Stimulated activated effector memory CD8-positive, alpha-beta T cell treated with anti-CD3 and anti-CD28 coated beads, Interleukin-12 subunit alpha, Interleukin-12 subunit beta, amount 100 ng/mL, for 72 hours (primary cell): ENCODE data around the gene ATF7.

ENCODE experiments used
- ATAC-seq: fragments of 150-1000 bp; cut with Tn5 transposase; 2 replicates; pipeline ENCODE4 v1.10.0; 2021
- DNase-seq, 2 donors: peaks; one replicate each; pipeline ENCODE4 v3.0.0; 2021 to 2022; ENCODE audit warnings: low spot score in 2 of 2
- H3K27ac Mint-ChIP-seq: one replicate; pipeline ENCODE4 v1.8.0; 2022; ENCODE audit warnings: mild to moderate bottlenecking, mixed read lengths
- H3K36me3 Mint-ChIP-seq: one replicate; pipeline ENCODE4 v1.8.0; 2022; ENCODE audit warnings: mild to moderate bottlenecking, mixed read lengths
- H3K4me1 Mint-ChIP-seq: one replicate; pipeline ENCODE4 v1.8.0; 2022; ENCODE audit warnings: mixed read lengths
- H3K4me3 Mint-ChIP-seq: one replicate; pipeline ENCODE4 v1.8.0; 2022; ENCODE audit warnings: mild to moderate bottlenecking, mixed read lengths
- H3K9me3 Mint-ChIP-seq: one replicate; pipeline ENCODE4 v1.8.0; 2022; ENCODE audit warnings: mixed read lengths

ATF7 gene

DNA sequence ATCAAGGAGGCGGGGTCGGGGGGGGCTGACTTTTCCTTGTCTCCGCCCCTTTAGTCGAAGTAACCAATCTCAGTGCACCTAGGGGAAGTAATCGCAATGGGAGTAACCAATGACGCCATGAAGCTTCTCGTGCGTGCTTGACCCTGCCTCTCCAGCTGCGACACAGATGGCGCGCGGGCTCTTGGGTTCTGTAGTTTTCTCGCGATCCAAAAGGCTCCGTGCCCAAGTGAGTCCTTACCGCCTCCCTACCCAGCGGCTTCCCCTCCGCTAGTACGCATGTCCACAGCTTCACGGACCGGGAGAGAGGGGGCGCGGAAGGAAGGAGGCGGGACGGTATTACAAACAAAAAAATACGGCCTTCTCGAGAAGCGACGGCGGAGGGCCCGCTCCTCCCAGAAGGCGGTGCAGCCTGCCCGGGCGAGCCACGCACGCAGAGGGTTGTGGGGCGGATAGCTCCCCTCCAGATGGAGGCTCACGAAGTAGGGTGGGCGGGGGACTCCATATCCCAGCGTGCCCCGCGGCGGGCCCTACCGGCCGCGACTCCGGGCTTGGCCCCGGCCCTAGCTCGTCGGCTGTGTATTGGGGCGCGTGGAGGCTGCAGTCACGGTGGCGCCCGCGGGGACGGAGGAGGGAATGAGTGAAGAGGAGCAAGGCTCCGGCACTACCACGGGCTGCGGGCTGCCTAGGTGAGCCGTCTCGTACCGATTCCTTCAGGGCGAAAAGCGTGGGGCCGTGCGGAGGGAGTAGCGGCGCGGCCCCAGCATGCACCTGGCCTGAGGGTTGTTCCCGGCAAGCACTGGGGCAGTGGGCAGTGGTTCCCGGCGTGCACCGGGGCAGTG lies 125.2 kb downstream of the ATF7 start, which contains the start of gene TARBP2:
TSS of gene TARBP2 (plus strand) at position 508 of the 839 bp plus-strand sequence. CDS start at position 634, 126 bp downstream.
- H3K27ac Mint-ChIP-seq = peak within 1 kb of the TSS; percentile 97
- no peaks in the 10 kb centered on the region for H3K9me3 Mint-ChIP-seq
- peaks cover 30% of the 10 kb centered on the region for H3K36me3 Mint-ChIP-seq
- peak within 1 kb of the TSS; percentile 81 for H3K4me3 Mint-ChIP-seq
- DNase-seq (peak; percentile 86 to 99), ATAC-seq (peak; percentile 89)
- peaks cover 59% of the 10 kb centered on the region for H3K4me1 Mint-ChIP-seq

DNA sequence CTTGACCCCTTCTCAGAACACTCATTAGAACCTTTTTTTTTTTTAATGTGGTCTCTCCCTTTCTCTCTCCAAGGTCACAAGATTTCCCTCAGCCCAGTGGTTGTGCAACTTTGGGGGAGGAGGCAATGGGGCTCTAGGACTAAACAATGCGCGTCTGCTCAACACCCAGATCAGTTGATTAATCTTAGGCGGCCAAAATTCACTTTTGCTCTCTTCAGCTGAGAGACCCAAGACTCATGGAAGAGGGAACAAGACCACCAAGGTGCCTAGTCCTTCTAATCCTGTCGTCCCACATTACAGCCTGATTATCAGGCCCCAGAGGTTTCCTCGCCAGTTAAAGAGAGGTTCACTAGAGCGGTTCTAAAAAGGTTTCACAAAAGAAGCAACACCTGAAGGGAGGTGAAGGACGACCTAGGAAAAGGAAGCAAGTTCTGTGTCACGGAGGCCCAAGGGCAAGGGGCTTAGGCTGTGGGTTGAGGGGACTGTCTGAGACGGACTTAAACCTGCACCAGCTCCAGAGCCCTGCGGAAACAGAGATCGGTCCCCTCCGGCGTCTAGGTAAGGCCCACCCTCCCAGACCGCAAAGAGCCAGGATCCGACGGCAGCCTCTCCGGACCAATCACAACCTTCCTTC lies 125.9 kb downstream of the ATF7 start:
- Mint-ChIP-seq H3K4me3 (peak overlapping the region; percentile 81), H3K27ac (peak overlapping the region; percentile 97), H3K4me1 (peaks cover 58% of the 10 kb centered on the region), H3K9me3 (no peaks in the 10 kb centered on the region), H3K36me3 (peaks cover 23% of the 10 kb centered on the region)
- no peak for DNase-seq
- no peak for ATAC-seq

DNA sequence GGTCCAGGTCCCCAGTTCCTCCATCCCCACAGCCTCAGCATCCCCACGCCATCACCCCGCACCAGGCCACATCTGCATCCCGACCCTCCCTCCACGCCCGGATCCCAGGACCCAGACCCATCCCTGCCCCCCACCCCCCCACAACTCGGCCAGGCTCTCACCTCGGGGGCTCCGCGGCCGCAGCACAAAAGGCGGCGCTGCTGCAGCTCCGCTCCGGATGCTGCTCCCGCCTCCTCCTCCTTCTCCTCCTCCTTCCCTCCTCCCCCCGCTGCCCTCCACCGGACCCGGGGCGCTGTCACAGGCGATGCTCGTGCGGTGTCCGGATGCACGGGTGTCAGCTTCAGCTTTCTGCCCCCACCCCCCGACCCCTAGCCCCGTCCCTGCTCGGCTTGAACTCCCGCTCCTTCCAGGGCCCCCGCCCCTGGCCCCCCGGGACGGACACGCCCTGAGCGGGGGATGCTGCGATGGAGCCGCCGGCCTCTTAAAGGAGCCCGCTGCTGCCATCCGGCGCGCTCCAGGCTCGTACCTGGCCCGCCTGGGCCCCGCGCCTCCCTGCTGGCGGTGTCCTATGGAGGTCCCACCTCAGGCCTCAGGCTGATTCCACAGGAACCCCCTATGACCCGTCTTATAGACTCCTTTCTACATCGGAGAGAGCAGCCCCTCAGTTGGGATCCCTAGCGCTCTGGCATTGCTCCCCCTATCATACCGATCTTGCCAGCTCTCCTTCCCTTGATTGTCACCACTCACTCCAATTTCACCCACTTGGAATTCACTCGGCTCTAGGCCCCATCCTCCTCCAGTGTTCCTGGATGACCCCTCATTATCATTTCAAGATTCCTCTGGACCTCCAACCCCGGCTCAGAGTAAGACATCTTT lies 126.7 kb downstream of the ATF7 start, which contains the start of gene MAP3K12:
TSS of gene MAP3K12 (minus strand) at position 193 of the 876 bp plus-strand sequence. CDS start 12,067 bp downstream, outside the sequence.
- ATAC-seq (peak; percentile 2), DNase-seq (peak; percentile 53 to 87)
- Mint-ChIP-seq H3K9me3 (no peaks in the 10 kb centered on the region), H3K4me3 (peak within 1 kb of the TSS; percentile 81), H3K36me3 (peaks cover 18% of the 10 kb centered on the region), H3K4me1 (peaks cover 52% of the 10 kb centered on the region), H3K27ac (peak within 1 kb of the TSS; percentile 97)

DNA sequence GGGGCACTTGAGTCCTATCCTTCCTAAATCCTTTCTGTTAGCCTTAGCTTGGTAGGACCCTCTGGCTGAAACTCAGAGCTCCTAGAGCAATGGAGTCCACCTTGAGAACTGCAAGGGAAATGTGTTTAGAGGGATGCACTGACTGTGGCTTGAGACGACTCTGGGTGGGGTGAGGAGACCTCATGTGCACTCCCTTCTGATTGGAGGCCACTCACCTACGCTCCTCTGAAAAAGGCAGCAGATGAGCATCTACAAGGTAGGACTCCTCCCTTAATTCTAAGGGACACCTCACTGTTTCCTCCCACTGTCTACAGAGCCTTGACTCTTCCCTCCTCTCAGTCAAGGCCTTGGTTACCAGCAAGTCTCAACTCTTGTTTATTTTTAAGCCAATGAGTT lies 127.9 kb downstream of the ATF7 start:
- peak overlapping the region; percentile 97 for H3K27ac Mint-ChIP-seq
- peak overlapping the region; percentile 81 for H3K4me3 Mint-ChIP-seq
- H3K9me3 Mint-ChIP-seq = no peaks in the 10 kb centered on the region
- H3K4me1 Mint-ChIP-seq = peaks cover 58% of the 10 kb centered on the region
- peaks cover 21% of the 10 kb centered on the region for H3K36me3 Mint-ChIP-seq
- no peak for DNase-seq
- no peak for ATAC-seq

DNA sequence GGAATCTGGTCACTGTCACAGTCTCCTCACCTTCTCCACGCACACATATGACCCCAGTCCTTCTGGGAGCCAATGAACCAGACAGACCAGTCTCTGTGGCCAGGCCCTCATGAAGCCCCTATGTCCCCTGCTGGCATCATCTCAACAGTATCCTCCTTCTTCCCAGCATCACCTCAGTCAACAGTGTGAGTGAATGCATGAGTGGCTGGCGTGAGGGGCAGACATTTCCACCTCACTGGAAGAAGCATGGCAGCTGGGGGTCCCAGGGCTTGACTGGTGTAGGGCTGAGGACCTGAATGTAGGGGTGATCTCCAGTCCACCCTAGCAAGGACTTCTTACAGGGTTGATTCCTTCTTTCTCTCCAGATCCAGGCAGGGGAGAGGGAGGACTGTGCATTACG lies 128.7 kb downstream of the ATF7 start:
- Mint-ChIP-seq H3K27ac (peak overlapping the region; percentile 13), H3K4me3 (no peak overlapping the region), H3K36me3 (peaks cover 24% of the 10 kb centered on the region), H3K4me1 (peaks cover 64% of the 10 kb centered on the region), H3K9me3 (no peaks in the 10 kb centered on the region)
- ATAC-seq (no peak), DNase-seq (no peak)

DNA sequence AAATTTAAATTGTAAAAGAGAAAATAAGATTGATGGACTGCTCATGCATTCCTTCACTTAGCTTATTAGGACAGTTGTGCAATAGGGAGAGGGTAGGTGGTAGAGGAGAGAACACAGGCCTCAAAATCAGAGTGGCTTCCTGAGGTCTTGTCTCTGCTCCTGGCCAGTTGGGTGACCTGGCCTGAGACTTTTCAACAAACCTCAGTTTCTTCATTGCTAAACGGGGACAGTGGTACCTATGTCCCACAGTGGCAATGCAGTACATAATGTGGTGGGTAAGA lies 129.5 kb downstream of the ATF7 start:
- Mint-ChIP-seq H3K36me3 (peaks cover 24% of the 10 kb centered on the region), H3K4me1 (peaks cover 63% of the 10 kb centered on the region), H3K4me3 (no peak overlapping the region), H3K9me3 (no peaks in the 10 kb centered on the region), H3K27ac (no peak overlapping the region)
- ATAC-seq (no peak), DNase-seq (no peak)

DNA sequence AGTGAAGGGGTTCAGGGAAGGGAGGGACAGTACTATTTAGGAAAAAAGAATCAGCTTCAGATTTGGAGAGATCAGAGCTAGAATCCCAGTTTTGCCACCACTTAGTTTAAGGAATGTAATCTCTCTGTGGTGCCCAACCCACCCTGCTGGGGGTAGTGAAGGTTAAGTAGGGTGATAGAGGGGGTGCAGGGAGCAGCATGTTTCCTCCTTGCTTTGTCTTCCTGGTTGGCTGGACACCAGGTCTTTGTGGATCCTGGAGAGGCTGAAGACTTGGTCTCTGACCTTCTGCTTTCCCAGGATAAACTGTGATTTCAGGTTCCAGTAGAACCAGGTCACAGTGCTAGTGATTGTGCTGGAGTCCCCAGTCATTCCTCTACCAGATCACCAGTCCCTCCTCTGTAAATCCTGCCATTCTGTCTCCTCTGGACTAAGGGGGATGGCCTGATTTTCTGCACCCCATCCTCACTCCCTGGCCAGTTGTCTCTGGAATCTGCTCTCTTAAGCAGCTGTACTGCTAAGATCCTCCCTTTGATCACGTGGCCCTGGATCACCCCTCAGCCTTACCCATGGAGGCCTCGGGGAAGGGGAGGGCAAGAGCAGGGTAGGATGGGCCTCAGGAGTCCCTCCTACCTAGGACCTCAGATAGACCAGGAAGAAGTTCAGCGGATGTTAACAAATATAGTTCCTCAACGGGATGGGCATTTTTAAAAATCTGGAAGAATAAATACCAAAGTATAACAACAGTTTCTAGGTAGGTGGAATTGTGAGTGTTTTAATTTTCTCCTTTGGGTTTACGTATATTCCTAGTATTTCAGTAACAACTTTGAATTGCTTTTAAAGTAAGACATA lies 130.1 kb downstream of the ATF7 start:
- no peak overlapping the region for H3K4me3 Mint-ChIP-seq

DNA sequence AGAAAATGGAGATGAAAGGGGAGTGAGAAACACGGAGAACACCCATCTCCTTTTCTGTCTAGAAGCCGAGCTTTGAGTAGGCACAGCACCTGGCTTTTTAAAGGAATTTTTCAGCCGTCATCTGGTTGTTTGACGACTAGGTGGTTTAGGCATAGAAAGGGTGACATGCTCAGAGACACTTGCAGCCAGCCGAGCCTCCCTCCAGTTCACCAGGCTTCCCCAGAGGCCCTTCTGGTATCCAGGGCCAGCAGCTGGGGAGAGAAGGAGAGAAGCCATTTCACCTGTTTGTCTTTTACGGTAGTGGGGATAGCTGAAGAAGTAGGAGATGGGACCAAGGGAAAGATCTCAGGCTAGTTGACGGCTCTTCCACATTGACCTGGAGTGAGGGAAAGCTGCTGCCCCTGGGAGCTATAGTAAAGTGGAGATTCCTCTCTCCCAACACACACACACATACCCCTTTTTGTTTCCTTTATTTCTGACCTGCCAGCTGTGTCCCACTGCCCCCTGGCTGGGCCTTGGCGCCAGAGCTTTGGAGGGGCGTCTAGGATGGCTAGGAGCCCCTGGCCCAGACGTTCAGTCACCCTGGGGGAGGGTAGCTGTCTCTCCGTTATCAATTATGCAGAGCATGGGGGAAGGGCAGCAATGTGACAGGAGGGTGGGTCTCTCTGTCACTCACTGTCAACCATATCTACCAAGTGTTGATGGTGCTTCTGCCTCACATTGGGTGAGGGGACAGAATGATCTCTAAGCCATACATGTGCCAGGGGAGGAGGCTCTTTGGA lies 132.4 kb downstream of the ATF7 start:
- peaks cover 18% of the 10 kb centered on the region for H3K36me3 Mint-ChIP-seq
- H3K4me3 Mint-ChIP-seq = peak overlapping the region; percentile 78
- ATAC-seq = no peak
- H3K27ac Mint-ChIP-seq = peak overlapping the region; percentile 89
- no peak for DNase-seq
- no peaks in the 10 kb centered on the region for H3K9me3 Mint-ChIP-seq
- H3K4me1 Mint-ChIP-seq = peaks cover 48% of the 10 kb centered on the region

More for the DNA sequence above, 130.1 kb downstream of the ATF7 start:
- DNase-seq (no peak), ATAC-seq (no peak)
- Mint-ChIP-seq H3K27ac (peak overlapping the region; percentile 76), H3K4me1 (peaks cover 61% of the 10 kb centered on the region), H3K9me3 (no peaks in the 10 kb centered on the region), H3K36me3 (peaks cover 20% of the 10 kb centered on the region)

DNA sequence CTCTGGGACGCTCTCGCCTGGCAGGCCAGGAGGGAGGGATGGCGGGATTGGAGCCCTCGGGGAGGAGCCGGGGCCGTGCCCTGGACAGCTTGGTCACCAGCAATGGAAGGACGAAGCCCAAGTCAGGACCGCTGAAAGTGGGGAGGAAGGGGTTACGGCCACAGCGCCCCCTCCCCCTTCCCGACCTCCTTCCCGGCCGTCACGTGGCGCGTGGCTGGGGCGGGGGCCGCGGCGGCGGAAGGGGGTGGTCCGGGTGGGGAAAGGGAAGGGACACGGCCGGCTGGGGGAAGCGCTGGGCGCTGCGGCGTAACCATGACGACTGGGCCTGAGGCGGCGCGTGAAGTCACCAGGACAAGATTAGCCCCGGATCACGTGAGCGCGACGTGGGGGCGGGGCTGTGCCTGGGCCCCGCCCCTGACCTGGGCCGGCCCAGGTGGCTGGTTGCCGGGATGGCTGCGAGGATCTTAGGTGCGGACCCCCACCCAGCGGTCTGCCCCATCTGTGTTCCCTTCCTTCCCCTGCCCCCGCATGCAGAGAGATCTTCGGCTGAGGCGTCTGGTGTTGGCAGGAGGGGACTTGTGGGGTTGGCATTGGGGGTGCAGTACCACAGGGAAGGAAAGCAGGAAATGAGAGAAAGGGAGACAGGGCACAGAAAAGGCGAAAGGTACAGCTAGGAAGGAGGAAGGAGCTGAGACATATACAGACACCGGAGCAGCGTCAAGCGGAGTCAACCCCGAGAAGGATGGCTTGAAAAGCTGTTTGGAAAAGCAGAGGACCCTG lies 133.2 kb downstream of the ATF7 start:
- DNase-seq (peak; percentile 73 to 91), ATAC-seq (peak; percentile 94)
- peak overlapping the region; percentile 89 for H3K27ac Mint-ChIP-seq

DNA sequence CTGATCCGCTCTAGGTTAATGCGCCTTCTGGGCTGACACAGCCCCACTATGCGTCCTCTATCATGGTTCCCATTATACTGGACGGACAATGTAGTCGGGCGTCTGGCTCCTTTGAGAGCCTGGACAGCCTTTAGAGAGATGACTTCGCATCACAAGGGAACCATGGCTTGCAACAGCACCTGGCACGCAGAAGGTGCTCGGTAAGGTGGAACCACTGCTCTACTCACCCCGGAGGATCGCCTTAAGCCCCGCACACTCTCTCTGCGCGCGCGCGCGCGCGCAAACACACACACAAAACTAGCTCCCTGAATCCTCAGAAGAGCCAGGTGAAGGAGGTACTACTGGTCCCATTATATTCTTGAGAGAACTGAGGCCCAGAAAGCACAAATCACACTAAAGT lies 134.0 kb downstream of the ATF7 start:
- Mint-ChIP-seq H3K9me3 (no peaks in the 10 kb centered on the region), H3K4me1 (peaks cover 34% of the 10 kb centered on the region), H3K27ac (peak overlapping the region; percentile 89), H3K4me3 (peak overlapping the region; percentile 78), H3K36me3 (peaks cover 31% of the 10 kb centered on the region)
- no peak for ATAC-seq
- DNase-seq = no peak

More for the DNA sequence above, 133.2 kb downstream of the ATF7 start:
- Mint-ChIP-seq H3K4me1 (peaks cover 40% of the 10 kb centered on the region), H3K9me3 (no peaks in the 10 kb centered on the region), H3K36me3 (peaks cover 23% of the 10 kb centered on the region), H3K4me3 (peak overlapping the region; percentile 78)

DNA sequence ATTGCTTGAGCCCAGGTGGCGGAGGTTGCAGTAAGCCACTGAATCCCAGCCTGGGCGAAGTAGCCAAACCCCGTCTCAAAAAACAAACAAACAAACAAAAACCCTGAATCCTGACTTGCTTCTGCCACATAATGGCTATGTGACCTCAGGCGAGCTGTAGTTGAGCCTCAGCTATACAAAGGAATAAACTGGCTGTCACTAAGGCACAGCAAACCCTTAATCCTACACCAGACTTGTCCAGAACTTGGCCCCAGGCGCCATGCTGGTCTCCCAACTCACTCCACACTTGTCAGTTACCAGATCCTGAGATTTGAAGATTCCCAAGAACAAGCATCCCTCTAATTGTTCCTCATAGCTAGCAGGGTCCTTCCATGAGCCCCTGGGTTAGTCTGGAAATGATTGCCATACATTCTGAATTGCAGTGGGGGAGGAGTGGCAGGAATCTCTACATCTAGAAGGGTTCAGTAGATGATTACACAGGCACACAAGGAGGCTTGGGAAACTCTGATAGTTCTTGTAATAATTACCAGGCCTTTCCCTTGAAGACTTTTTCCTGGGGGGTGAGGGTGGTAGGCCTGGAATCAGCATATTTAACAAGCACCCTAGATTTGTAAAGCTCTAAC lies 136.8 kb downstream of the ATF7 start:
- peaks cover 40% of the 10 kb centered on the region for H3K4me1 Mint-ChIP-seq
- DNase-seq = no peak
- H3K36me3 Mint-ChIP-seq = peaks cover 60% of the 10 kb centered on the region
- H3K4me3 Mint-ChIP-seq = no peak overlapping the region
- no peaks in the 10 kb centered on the region for H3K9me3 Mint-ChIP-seq
- peak overlapping the region; percentile 34 for H3K27ac Mint-ChIP-seq
- ATAC-seq = no peak

DNA sequence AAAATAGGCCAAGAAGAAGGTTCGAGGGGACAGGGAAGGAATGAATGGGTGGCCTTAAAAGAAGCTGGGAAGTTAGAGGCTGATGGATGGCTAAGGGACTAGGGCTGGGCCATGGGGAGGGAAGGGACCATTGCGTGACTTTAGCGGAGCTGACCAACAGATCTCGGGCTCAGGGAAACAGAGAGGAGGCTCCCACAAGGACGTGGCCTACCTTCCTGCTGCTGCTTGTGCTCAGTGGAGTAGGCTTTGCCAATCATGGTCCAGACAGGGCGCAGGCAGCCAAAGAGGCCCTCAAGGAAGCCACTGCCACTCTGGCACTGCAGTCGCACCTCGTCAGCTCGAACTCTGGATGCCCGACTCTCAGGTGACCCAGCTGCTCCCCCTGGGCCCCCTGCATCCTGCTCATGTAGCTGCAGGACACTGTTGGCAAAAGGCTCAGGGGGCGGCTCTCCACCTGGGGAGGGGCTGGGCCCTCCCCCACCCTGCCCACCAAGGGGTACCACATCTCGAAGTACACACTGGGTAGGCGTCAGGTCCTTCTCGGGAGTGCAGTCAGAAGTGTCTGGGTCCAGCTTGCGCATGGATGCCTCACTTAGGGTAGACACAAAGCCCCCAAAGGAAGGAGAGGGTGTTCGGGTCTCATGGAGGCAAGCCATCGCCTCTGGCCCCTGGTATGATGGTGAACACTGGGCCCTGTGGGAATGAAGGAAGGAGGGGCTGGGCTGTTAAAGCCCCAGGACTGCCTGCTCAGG lies 139.3 kb downstream of the ATF7 start:
- Mint-ChIP-seq H3K4me1 (peaks cover 22% of the 10 kb centered on the region), H3K9me3 (no peaks in the 10 kb centered on the region), H3K4me3 (no peak overlapping the region), H3K27ac (peak overlapping the region; percentile 83), H3K36me3 (peaks cover 78% of the 10 kb centered on the region)
- DNase-seq = no peak
- ATAC-seq = no peak
